Osteocyte (in vitro differentiated cells): Measurements from ENCODE around the gene KIRREL3. TPM values are rescaled to one million over a fixed set of nuclear protein-coding genes. Genes with fewer than 3 reads are reported as not detected.

Experiments used
- DNase-seq: peaks from one replicate; pipeline ENCODE4 v3.0.0; 2021; ENCODE audit warnings: mixed read lengths; ENCODE audit not compliant: unreplicated experiment; ENCODE audit errors: extremely low spot score
- H3K27ac Mint-ChIP-seq: one replicate; pipeline ENCODE4 v1.8.0; 2021; ENCODE audit warnings: mild to moderate bottlenecking, mixed read lengths; ENCODE audit not compliant: unreplicated experiment
- H3K27me3 Mint-ChIP-seq: one replicate; pipeline ENCODE4 v1.8.0; 2021; ENCODE audit warnings: mixed read lengths; ENCODE audit not compliant: unreplicated experiment
- H3K36me3 Mint-ChIP-seq: one replicate; pipeline ENCODE4 v1.8.0; 2021; ENCODE audit warnings: mixed read lengths; ENCODE audit not compliant: unreplicated experiment
- H3K4me1 Mint-ChIP-seq: one replicate; pipeline ENCODE4 v1.8.0; 2021; ENCODE audit warnings: mixed read lengths; ENCODE audit not compliant: unreplicated experiment
- H3K4me3 Mint-ChIP-seq: one replicate; pipeline ENCODE4 v1.8.0; 2021; ENCODE audit warnings: mild to moderate bottlenecking, moderate library complexity, mixed read lengths; ENCODE audit not compliant: unreplicated experiment
- H3K9me3 Mint-ChIP-seq: one replicate; pipeline ENCODE4 v1.8.0; 2021; ENCODE audit warnings: mixed read lengths; ENCODE audit not compliant: unreplicated experiment
- CTCF ChIP-seq: fragments of 200-600 bp; sonication (generic); IDR thresholded peaks from 2 replicates; pipeline ENCODE4 v1.5.0; 2021; ENCODE audit warnings: antibody characterized with exemption, mild to moderate bottlenecking, moderate library complexity
- total RNA-seq: library from RNA; stranded (reverse); gene quantifications from 2 replicates; pipeline ENCODE4 v1.2.1, GENCODE V29; 2021

KIRREL3 gene
- total RNA-seq, 1 donor from 2014 or later = 1.2 TPM

GRCh38 chr11:126394036-126394435 is 606.5 kb downstream of the KIRREL3 start:
- Mint-ChIP-seq H3K4me3 (no peak overlapping the region), H3K27me3 (no peaks in the 10 kb centered on the region), H3K27ac (peak overlapping the region; percentile 83), H3K36me3 (peaks cover 8% of the 10 kb centered on the region), H3K4me1 (peaks cover 56% of the 10 kb centered on the region), H3K9me3 (no peaks in the 10 kb centered on the region)
- no peak for TF ChIP-seq CTCF
- DNase-seq = no peak

GRCh38 chr11:126393143-126393542 is 607.4 kb downstream of the KIRREL3 start:
- Mint-ChIP-seq H3K4me3 (no peak overlapping the region), H3K36me3 (peaks cover 8% of the 10 kb centered on the region), H3K9me3 (no peaks in the 10 kb centered on the region), H3K27ac (no peak overlapping the region), H3K4me1 (peaks cover 58% of the 10 kb centered on the region), H3K27me3 (no peaks in the 10 kb centered on the region)
- no peak for DNase-seq
- TF ChIP-seq CTCF = no peak

GRCh38 chr11:126392633-126393013 is 607.9 kb downstream of the KIRREL3 start:
- Mint-ChIP-seq H3K27me3 (no peaks in the 10 kb centered on the region), H3K27ac (peak overlapping the region; percentile 54), H3K4me1 (peaks cover 63% of the 10 kb centered on the region), H3K36me3 (peaks cover 8% of the 10 kb centered on the region), H3K9me3 (no peaks in the 10 kb centered on the region), H3K4me3 (no peak overlapping the region)
- no peak for DNase-seq
- TF ChIP-seq CTCF = no peak

- peaks cover 64% of the 10 kb centered on the region for H3K4me1 Mint-ChIP-seq
- no peaks in the 10 kb centered on the region for H3K27me3 Mint-ChIP-seq
- no peak for DNase-seq
- no peak for TF ChIP-seq CTCF
- H3K4me3 Mint-ChIP-seq = no peak overlapping the region
- H3K9me3 Mint-ChIP-seq = no peaks in the 10 kb centered on the region
- H3K27ac Mint-ChIP-seq = no peak overlapping the region
- peaks cover 2% of the 10 kb centered on the region for H3K36me3 Mint-ChIP-seq
Observed at GRCh38 chr11:126391970-126392632, 608.5 kb downstream of the KIRREL3 start.

- H3K36me3 Mint-ChIP-seq = no peaks in the 10 kb centered on the region
- TF ChIP-seq CTCF = no peak
- no peaks in the 10 kb centered on the region for H3K27me3 Mint-ChIP-seq
- H3K9me3 Mint-ChIP-seq = no peaks in the 10 kb centered on the region
- peak overlapping the region; percentile 4 for H3K27ac Mint-ChIP-seq
- H3K4me1 Mint-ChIP-seq = peaks cover 66% of the 10 kb centered on the region
- no peak overlapping the region for H3K4me3 Mint-ChIP-seq
- no peak for DNase-seq
Observed at GRCh38 chr11:126391286-126391954, 609.1 kb downstream of the KIRREL3 start.
